Measurements from ENCODE around the gene SMIM35. TPM values are rescaled to one million over a fixed set of nuclear protein-coding genes. Genes with fewer than 3 reads are reported as not detected.

Gene SMIM35
- total RNA-seq, 1 donor from 2014 or later: not detected

- TF ChIP-seq CTCF (IDR thresholded peaks at IDR 0.05; ENCODE audit: insufficient read depth, low read length, poor library complexity, severe bottlenecking): no peak
- H3K36me3 ChIP-seq (ENCODE audit: control insufficient read depth, insufficient read depth, low read length): no peaks in the 10 kb centered on the region
- H3K4me3 ChIP-seq (ENCODE audit: low read depth, low read length): no peak overlapping the region
- DNase-seq (ENCODE audit: low read depth): no peak
- peaks cover 10% of the 10 kb centered on the region for H3K27me3 ChIP-seq (ENCODE audit: control insufficient read depth, insufficient read depth, low read length)
Measured at GRCh38 chr11:118057251-118058145, 29.3 kb downstream of the SMIM35 start.

GRCh38 chr11:118056806-118057205 is 30.0 kb downstream of the SMIM35 start:
- TF ChIP-seq CTCF (IDR thresholded peaks at IDR 0.05; ENCODE audit: insufficient read depth, low read length, poor library complexity, severe bottlenecking): no peak
- H3K27me3 ChIP-seq (ENCODE audit: control insufficient read depth, insufficient read depth, low read length): peaks cover 10% of the 10 kb centered on the region

GRCh38 chr11:118055966-118056365 is 30.8 kb downstream of the SMIM35 start:
- Histone ChIP-seq H3K27me3 (ENCODE audit: control insufficient read depth, insufficient read depth, low read length) (peaks cover 10% of the 10 kb centered on the region), H3K4me3 (ENCODE audit: low read depth, low read length) (no peak overlapping the region), H3K36me3 (ENCODE audit: control insufficient read depth, insufficient read depth, low read length) (no peaks in the 10 kb centered on the region)
- no peak for DNase-seq (ENCODE audit: low read depth)
- TF ChIP-seq CTCF (IDR thresholded peaks at IDR 0.05; ENCODE audit: insufficient read depth, low read length, poor library complexity, severe bottlenecking): no peak

More at GRCh38 chr11:118056806-118057205, 30.0 kb downstream of the SMIM35 start:
- Histone ChIP-seq H3K36me3 (ENCODE audit: control insufficient read depth, insufficient read depth, low read length) (no peaks in the 10 kb centered on the region), H3K4me3 (ENCODE audit: low read depth, low read length) (no peak overlapping the region)
- no peak for DNase-seq (ENCODE audit: low read depth)

- DNase-seq (ENCODE audit: low read depth): no peak
- TF ChIP-seq CTCF (IDR thresholded peaks at IDR 0.05; ENCODE audit: insufficient read depth, low read length, poor library complexity, severe bottlenecking): no peak
- H3K36me3 ChIP-seq (ENCODE audit: control insufficient read depth, insufficient read depth, low read length): no peaks in the 10 kb centered on the region
- no peak overlapping the region for H3K4me3 ChIP-seq (ENCODE audit: low read depth, low read length)
- peaks cover 10% of the 10 kb centered on the region for H3K27me3 ChIP-seq (ENCODE audit: control insufficient read depth, insufficient read depth, low read length)
Measured at GRCh38 chr11:118054712-118055640, 31.8 kb downstream of the SMIM35 start.

- H3K36me3 ChIP-seq (ENCODE audit: control insufficient read depth, insufficient read depth, low read length): no peaks in the 10 kb centered on the region
- H3K27me3 ChIP-seq (ENCODE audit: control insufficient read depth, insufficient read depth, low read length): peaks cover 6% of the 10 kb centered on the region
- no peak overlapping the region for H3K4me3 ChIP-seq (ENCODE audit: low read depth, low read length)
- no peak for DNase-seq (ENCODE audit: low read depth)
- TF ChIP-seq CTCF (IDR thresholded peaks at IDR 0.05; ENCODE audit: insufficient read depth, low read length, poor library complexity, severe bottlenecking): no peak
Measured at GRCh38 chr11:118052581-118053206, 34.1 kb downstream of the SMIM35 start.

Data from kidney epithelial cell (primary cell).